Measurements from ENCODE around the gene MME.

The MME gene

GRCh38 chr3:155138677-155139076, 58.6 kb downstream of the MME start:
- Histone ChIP-seq H3K36me3 (ENCODE audit: control insufficient read depth, insufficient read depth, low read length) (no peaks in the 10 kb centered on the region), H3K9ac (ENCODE audit: low read depth, low read length) (no peak overlapping the region), H3K4me1 (ENCODE audit: control insufficient read depth, insufficient read depth, low read length) (no peaks in the 10 kb centered on the region), H3K27me3 (ENCODE audit: control insufficient read depth, insufficient read depth, low read length) (no peaks in the 10 kb centered on the region), H3K27ac (ENCODE audit: low read depth, low read length) (no peak overlapping the region), H3K9me3 (ENCODE audit: control insufficient read depth, insufficient read depth, low read length) (no peaks in the 10 kb centered on the region), H3K4me3 (ENCODE audit: low read depth, low read length) (no peak overlapping the region)

- H3K4me3 ChIP-seq (ENCODE audit: low read depth, low read length), result no peak overlapping the region
- H3K36me3 ChIP-seq (ENCODE audit: control insufficient read depth, insufficient read depth, low read length), result peaks cover 7% of the 10 kb centered on the region; the same call in 1 of the 2 replicates
- no peak overlapping the region for H3K27ac ChIP-seq (ENCODE audit: low read depth, low read length)
- no peak overlapping the region for H3K9ac ChIP-seq (ENCODE audit: low read depth, low read length)
- H3K9me3 ChIP-seq (ENCODE audit: control insufficient read depth, insufficient read depth, low read length), result no peaks in the 10 kb centered on the region
- no peaks in the 10 kb centered on the region for H3K27me3 ChIP-seq (ENCODE audit: control insufficient read depth, insufficient read depth, low read length)
- H3K4me1 ChIP-seq (ENCODE audit: control insufficient read depth, insufficient read depth, low read length), result no peaks in the 10 kb centered on the region
Measured at GRCh38 chr3:155147588-155147987, 67.5 kb downstream of the MME start.

- Histone ChIP-seq H3K9ac (ENCODE audit: low read depth, low read length) (no peak overlapping the region), H3K27me3 (ENCODE audit: control insufficient read depth, insufficient read depth, low read length) (no peaks in the 10 kb centered on the region), H3K4me1 (ENCODE audit: control insufficient read depth, insufficient read depth, low read length) (no peaks in the 10 kb centered on the region), H3K9me3 (ENCODE audit: control insufficient read depth, insufficient read depth, low read length) (no peaks in the 10 kb centered on the region), H3K27ac (ENCODE audit: low read depth, low read length) (no peak overlapping the region), H3K36me3 (ENCODE audit: control insufficient read depth, insufficient read depth, low read length) (peaks cover 7% of the 10 kb centered on the region; the same call in 1 of the 2 replicates), H3K4me3 (ENCODE audit: low read depth, low read length) (no peak overlapping the region)
Measured at GRCh38 chr3:155149494-155149893, 69.4 kb downstream of the MME start.

GRCh38 chr3:155153242-155154186, 73.4 kb downstream of the MME start:
- Histone ChIP-seq H3K9ac (ENCODE audit: low read depth, low read length) (no peak overlapping the region), H3K27ac (ENCODE audit: low read depth, low read length) (no peak overlapping the region), H3K36me3 (ENCODE audit: control insufficient read depth, insufficient read depth, low read length) (no peaks in the 10 kb centered on the region)

GRCh38 chr3:155154255-155154654, 74.1 kb downstream of the MME start:
- Histone ChIP-seq H3K36me3 (ENCODE audit: control insufficient read depth, insufficient read depth, low read length) (no peaks in the 10 kb centered on the region), H3K9me3 (ENCODE audit: control insufficient read depth, insufficient read depth, low read length) (no peaks in the 10 kb centered on the region), H3K27me3 (ENCODE audit: control insufficient read depth, insufficient read depth, low read length) (no peaks in the 10 kb centered on the region), H3K27ac (ENCODE audit: low read depth, low read length) (no peak overlapping the region), H3K4me3 (ENCODE audit: low read depth, low read length) (no peak overlapping the region), H3K4me1 (ENCODE audit: control insufficient read depth, insufficient read depth, low read length) (no peaks in the 10 kb centered on the region), H3K9ac (ENCODE audit: low read depth, low read length) (no peak overlapping the region)

More at GRCh38 chr3:155153242-155154186, 73.4 kb downstream of the MME start:
- Histone ChIP-seq H3K27me3 (ENCODE audit: control insufficient read depth, insufficient read depth, low read length) (no peaks in the 10 kb centered on the region), H3K4me1 (ENCODE audit: control insufficient read depth, insufficient read depth, low read length) (no peaks in the 10 kb centered on the region), H3K9me3 (ENCODE audit: control insufficient read depth, insufficient read depth, low read length) (no peaks in the 10 kb centered on the region), H3K4me3 (ENCODE audit: low read depth, low read length) (no peak overlapping the region)

- no peaks in the 10 kb centered on the region for H3K36me3 ChIP-seq (ENCODE audit: control insufficient read depth, insufficient read depth, low read length)
- no peaks in the 10 kb centered on the region for H3K9me3 ChIP-seq (ENCODE audit: control insufficient read depth, insufficient read depth, low read length)
- no peak overlapping the region for H3K27ac ChIP-seq (ENCODE audit: low read depth, low read length)
- no peaks in the 10 kb centered on the region for H3K4me1 ChIP-seq (ENCODE audit: control insufficient read depth, insufficient read depth, low read length)
- H3K4me3 ChIP-seq (ENCODE audit: low read depth, low read length), result no peak overlapping the region
- no peak overlapping the region for H3K9ac ChIP-seq (ENCODE audit: low read depth, low read length)
- H3K27me3 ChIP-seq (ENCODE audit: control insufficient read depth, insufficient read depth, low read length), result no peaks in the 10 kb centered on the region
Measured at GRCh38 chr3:155158346-155159037, 78.4 kb downstream of the MME start.

- H3K4me3 ChIP-seq (ENCODE audit: low read depth, low read length), result no peak overlapping the region
- H3K9me3 ChIP-seq (ENCODE audit: control insufficient read depth, insufficient read depth, low read length), result no peaks in the 10 kb centered on the region
- H3K4me1 ChIP-seq (ENCODE audit: control insufficient read depth, insufficient read depth, low read length), result no peaks in the 10 kb centered on the region
- no peaks in the 10 kb centered on the region for H3K36me3 ChIP-seq (ENCODE audit: control insufficient read depth, insufficient read depth, low read length)
- no peak overlapping the region for H3K9ac ChIP-seq (ENCODE audit: low read depth, low read length)
- H3K27ac ChIP-seq (ENCODE audit: low read depth, low read length), result no peak overlapping the region
- H3K27me3 ChIP-seq (ENCODE audit: control insufficient read depth, insufficient read depth, low read length), result no peaks in the 10 kb centered on the region
Measured at GRCh38 chr3:155159301-155159700, 79.2 kb downstream of the MME start.

GRCh38 chr3:155161640-155162292, 81.6 kb downstream of the MME start:
- Histone ChIP-seq H3K9me3 (ENCODE audit: control insufficient read depth, insufficient read depth, low read length) (no peaks in the 10 kb centered on the region), H3K36me3 (ENCODE audit: control insufficient read depth, insufficient read depth, low read length) (no peaks in the 10 kb centered on the region), H3K4me3 (ENCODE audit: low read depth, low read length) (no peak overlapping the region), H3K27ac (ENCODE audit: low read depth, low read length) (no peak overlapping the region), H3K27me3 (ENCODE audit: control insufficient read depth, insufficient read depth, low read length) (no peaks in the 10 kb centered on the region), H3K4me1 (ENCODE audit: control insufficient read depth, insufficient read depth, low read length) (no peaks in the 10 kb centered on the region), H3K9ac (ENCODE audit: low read depth, low read length) (no peak overlapping the region)

- no peaks in the 10 kb centered on the region for H3K36me3 ChIP-seq (ENCODE audit: control insufficient read depth, insufficient read depth, low read length)
- no peaks in the 10 kb centered on the region for H3K27me3 ChIP-seq (ENCODE audit: control insufficient read depth, insufficient read depth, low read length)
- H3K9me3 ChIP-seq (ENCODE audit: control insufficient read depth, insufficient read depth, low read length), result no peaks in the 10 kb centered on the region
- H3K4me3 ChIP-seq (ENCODE audit: low read depth, low read length), result no peak overlapping the region
- no peak overlapping the region for H3K27ac ChIP-seq (ENCODE audit: low read depth, low read length)
- H3K9ac ChIP-seq (ENCODE audit: low read depth, low read length), result no peak overlapping the region
- no peaks in the 10 kb centered on the region for H3K4me1 ChIP-seq (ENCODE audit: control insufficient read depth, insufficient read depth, low read length)
Measured at GRCh38 chr3:155164306-155164705, 84.2 kb downstream of the MME start.

GRCh38 chr3:155166441-155166840, 86.3 kb downstream of the MME start:
- Histone ChIP-seq H3K4me3 (ENCODE audit: low read depth, low read length) (no peak overlapping the region), H3K9ac (ENCODE audit: low read depth, low read length) (no peak overlapping the region), H3K9me3 (ENCODE audit: control insufficient read depth, insufficient read depth, low read length) (no peaks in the 10 kb centered on the region), H3K4me1 (ENCODE audit: control insufficient read depth, insufficient read depth, low read length) (no peaks in the 10 kb centered on the region), H3K36me3 (ENCODE audit: control insufficient read depth, insufficient read depth, low read length) (no peaks in the 10 kb centered on the region), H3K27ac (ENCODE audit: low read depth, low read length) (no peak overlapping the region), H3K27me3 (ENCODE audit: control insufficient read depth, insufficient read depth, low read length) (no peaks in the 10 kb centered on the region)

Measured in HUES48 (cell line).